Fibroblast of villous mesenchyme (primary cell): ENCODE results near the gene PSAT1. TPM values are rescaled to one million over a fixed set of nuclear protein-coding genes. Genes with fewer than 3 reads are reported as not detected.
A peak's percentile ranks its signal among the peaks of the same experiment; 100 is the strongest.

Source experiments
- DNase-seq: peaks from one replicate; pipeline ENCODE4 v3.0.0-alpha.2; 2010; ENCODE audit warnings: low read depth
- H3K4me3 ChIP-seq: 2 replicates; pipeline ENCODE4 v1.5.1; 2011; ENCODE audit warnings: low read depth, mild to moderate bottlenecking, low read length
- total RNA-seq: library from RNA; depleted of rRNA; stranded (reverse); fragments of >200 nt; gene quantifications from 2 replicates; pipeline ENCODE4 v1.2.3, GENCODE V29; 2012
- TF ChIP-seq, protein P1 (sequence below): IDR thresholded peaks from 2 replicates; pipeline ENCODE4 v1.5.1; 2012; ENCODE audit warnings: low read depth, mild to moderate bottlenecking, low read length; ENCODE audit not compliant: insufficient read depth

PSAT1 gene
- total RNA-seq, 1 donor: 106 TPM

GRCh38 chr9:78314953-78315870 is 18.3 kb downstream of the PSAT1 start:
- H3K4me3 ChIP-seq: no peak overlapping the region
- TF ChIP-seq, protein P1, sequence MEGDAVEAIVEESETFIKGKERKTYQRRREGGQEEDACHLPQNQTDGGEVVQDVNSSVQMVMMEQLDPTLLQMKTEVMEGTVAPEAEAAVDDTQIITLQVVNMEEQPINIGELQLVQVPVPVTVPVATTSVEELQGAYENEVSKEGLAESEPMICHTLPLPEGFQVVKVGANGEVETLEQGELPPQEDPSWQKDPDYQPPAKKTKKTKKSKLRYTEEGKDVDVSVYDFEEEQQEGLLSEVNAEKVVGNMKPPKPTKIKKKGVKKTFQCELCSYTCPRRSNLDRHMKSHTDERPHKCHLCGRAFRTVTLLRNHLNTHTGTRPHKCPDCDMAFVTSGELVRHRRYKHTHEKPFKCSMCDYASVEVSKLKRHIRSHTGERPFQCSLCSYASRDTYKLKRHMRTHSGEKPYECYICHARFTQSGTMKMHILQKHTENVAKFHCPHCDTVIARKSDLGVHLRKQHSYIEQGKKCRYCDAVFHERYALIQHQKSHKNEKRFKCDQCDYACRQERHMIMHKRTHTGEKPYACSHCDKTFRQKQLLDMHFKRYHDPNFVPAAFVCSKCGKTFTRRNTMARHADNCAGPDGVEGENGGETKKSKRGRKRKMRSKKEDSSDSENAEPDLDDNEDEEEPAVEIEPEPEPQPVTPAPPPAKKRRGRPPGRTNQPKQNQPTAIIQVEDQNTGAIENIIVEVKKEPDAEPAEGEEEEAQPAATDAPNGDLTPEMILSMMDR: no peak
- peak; percentile 27 for DNase-seq

GRCh38 chr9:78316166-78316892 is 19.4 kb downstream of the PSAT1 start:
- DNase-seq: no peak
- TF ChIP-seq, protein P1: no peak

GRCh38 chr9:78319197-78320029 is 22.5 kb downstream of the PSAT1 start:
- no peak for DNase-seq
- no peak overlapping the region for H3K4me3 ChIP-seq
- TF ChIP-seq, protein P1: no peak

More at GRCh38 chr9:78316166-78316892, 19.4 kb downstream of the PSAT1 start:
- no peak overlapping the region for H3K4me3 ChIP-seq

DNA sequence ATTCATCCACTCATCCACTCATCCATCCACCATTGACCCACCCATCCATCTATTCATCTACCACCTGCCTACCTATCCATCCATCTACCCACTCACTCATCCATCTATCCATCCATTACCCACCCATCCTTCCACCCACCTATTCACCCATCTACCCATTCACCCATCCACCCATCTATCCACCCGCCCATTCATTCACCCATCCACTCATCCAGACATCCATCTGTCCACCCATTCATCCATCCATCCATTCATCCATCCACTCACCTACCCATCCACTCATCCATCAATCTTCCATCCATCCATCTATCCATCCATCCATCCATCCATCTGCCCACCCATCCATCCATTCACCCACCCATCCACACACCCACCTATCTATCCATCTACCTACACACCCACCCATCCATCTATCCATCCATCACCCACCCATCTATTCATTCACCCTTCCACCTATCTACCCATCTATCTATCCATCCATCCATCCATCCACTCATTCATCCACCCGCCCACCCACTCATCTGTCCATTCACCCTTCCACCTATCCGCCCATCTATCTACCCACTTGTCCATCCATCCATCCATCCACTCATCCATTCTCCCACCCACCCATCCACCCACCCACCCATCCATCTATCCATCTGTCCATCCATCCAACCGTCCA is 23.2 kb downstream of the PSAT1 start:
- DNase-seq: no peak
- no peak overlapping the region for H3K4me3 ChIP-seq
- TF ChIP-seq, protein P1: no peak

- no peak overlapping the region for H3K4me3 ChIP-seq
- TF ChIP-seq, protein P1: no peak
- DNase-seq: no peak
Observed at GRCh38 chr9:78320875-78321496, 24.1 kb downstream of the PSAT1 start.

GRCh38 chr9:78321505-78321904 is 24.6 kb downstream of the PSAT1 start:
- no peak for DNase-seq
- TF ChIP-seq, protein P1: no peak

More at GRCh38 chr9:78321505-78321904, 24.6 kb downstream of the PSAT1 start:
- no peak overlapping the region for H3K4me3 ChIP-seq
